Ovary (tissue), 3 donors: ENCODE results near the gene C10orf62.

Experiments
- POLR2A ChIP-seq: fragments of 450-650 bp; IDR thresholded peaks from one replicate; pipeline ENCODE4 v1.6.1; 2017; ENCODE audit warnings: antibody characterized with exemption, mild to moderate bottlenecking, moderate library complexity
- TF ChIP-seq, protein P1 (sequence below), 3 donors: fragments of 450-650 bp in 2 of 3; fragments of 200-600 bp in 1 of 3; IDR thresholded peaks; one replicate each; pipeline versions ENCODE4 v1.5.1 to v1.8.0; 2016 to 2022; ENCODE audit warnings: antibody characterized with exemption in 3 of 3, mild to moderate bottlenecking in 1 of 3
- donor health status: DM: no; HTN: no; CAD: no.

DNA sequence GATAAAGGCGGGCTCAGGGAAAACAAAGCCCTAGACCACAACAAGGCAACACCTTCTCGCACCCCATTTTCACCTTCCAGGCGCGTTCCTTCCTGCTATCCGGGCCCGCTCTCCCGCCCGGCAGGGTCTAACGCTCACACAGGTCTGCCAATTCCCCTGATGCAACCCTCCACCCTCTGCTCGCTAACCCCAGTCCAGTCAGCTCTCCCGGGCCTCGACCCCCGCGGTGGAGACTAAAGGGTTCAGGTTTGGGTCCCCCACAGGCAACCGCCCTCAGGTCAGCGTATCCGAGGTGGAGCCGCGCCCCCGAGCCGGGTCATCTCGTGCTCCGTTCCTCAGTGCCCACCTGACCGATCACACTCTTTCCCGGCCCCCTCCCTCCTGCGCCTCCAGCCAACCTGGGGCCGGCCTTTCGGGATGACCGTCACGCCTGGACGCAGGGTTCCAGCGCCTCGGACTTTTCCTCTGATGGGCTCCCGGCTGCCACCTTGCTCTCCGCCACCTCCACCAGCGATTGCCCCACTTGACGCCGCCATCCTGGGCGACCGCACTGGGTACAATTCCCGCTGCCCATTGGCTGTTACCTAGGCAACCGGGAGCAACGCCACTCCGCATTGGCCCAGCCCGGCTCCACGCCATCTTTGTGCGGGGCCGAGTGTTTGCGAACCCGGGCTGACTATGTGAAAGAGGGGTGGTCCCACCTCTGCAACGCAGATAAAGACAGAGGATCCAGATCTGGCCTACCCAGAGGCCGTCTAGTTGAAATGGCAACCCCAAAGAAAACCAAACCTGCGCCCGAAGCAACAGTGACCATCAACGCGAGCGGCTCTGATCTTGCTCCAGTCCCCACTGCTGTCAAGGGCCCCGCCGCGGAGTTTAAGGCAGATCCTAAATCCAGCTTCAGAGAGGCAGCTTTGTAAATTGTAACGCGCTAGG is 43.7 kb downstream of the C10orf62 start, which contains the start of gene MORN4:
- TF ChIP-seq, protein P1, sequence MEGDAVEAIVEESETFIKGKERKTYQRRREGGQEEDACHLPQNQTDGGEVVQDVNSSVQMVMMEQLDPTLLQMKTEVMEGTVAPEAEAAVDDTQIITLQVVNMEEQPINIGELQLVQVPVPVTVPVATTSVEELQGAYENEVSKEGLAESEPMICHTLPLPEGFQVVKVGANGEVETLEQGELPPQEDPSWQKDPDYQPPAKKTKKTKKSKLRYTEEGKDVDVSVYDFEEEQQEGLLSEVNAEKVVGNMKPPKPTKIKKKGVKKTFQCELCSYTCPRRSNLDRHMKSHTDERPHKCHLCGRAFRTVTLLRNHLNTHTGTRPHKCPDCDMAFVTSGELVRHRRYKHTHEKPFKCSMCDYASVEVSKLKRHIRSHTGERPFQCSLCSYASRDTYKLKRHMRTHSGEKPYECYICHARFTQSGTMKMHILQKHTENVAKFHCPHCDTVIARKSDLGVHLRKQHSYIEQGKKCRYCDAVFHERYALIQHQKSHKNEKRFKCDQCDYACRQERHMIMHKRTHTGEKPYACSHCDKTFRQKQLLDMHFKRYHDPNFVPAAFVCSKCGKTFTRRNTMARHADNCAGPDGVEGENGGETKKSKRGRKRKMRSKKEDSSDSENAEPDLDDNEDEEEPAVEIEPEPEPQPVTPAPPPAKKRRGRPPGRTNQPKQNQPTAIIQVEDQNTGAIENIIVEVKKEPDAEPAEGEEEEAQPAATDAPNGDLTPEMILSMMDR (IDR thresholded peaks at IDR 0.05): no peak
- TF ChIP-seq POLR2A: no peak
